DMS 273 (cell line): ENCODE measurements around the gene MBOAT1.

Experiments used
- DNase-seq: peaks from one replicate; lab custom pipeline; 2025; ENCODE audit not compliant: unreplicated experiment; lab: John Stamatoyannopoulos, UW

MBOAT1 gene

DNA sequence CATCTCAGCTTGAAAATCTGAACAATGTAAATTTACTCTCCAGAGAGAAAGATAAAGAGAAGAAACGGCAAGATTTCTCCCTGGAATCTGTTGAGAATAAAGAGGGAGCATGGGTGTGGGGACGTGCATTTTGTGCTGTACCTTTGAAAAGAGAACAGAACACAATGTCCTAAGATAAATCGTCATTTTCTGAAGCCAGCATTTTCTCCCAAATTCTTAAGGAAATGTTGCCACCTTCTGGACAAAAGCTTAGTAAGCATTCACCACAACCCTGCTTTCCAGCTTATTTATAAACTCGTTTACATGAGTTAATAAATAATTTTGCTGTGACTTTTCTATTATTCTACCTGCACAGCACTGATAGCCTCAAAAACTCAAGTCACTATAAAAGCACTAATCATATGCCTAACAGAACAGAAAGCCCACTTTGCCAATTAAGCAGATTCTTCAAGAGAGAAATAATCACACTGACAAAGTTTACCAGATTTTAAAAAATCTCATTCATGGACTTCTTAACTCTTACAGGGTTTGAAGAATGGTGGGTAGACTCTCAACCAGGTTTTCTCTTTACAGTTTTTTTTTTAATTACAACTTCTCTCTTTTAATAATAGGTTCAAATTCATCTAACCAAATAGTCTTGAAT is 155.8 kb downstream of the MBOAT1 start:
- DNase-seq = peak; percentile 83

DNA sequence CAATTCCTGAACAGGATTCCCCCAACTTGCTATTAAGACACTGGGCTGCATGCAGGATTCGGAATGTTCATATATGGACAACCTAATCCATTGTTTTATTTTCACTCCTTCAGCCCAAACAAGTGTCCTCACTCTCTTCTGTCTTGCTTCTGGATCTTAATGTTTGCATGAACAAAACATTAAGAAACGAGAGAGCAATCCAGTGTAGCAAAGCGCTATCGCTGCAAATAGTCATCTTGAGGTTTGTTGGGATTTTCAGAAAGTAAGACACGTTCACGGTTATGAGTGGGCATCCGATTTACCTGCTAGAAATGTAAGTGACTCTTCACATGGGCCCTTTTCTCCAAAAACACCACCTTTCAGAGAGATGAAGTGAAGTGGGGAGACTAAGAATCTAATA is 156.4 kb downstream of the MBOAT1 start:
- no peak for DNase-seq
